ENCODE data around the gene TMEM108.

The TMEM108 gene

DNA sequence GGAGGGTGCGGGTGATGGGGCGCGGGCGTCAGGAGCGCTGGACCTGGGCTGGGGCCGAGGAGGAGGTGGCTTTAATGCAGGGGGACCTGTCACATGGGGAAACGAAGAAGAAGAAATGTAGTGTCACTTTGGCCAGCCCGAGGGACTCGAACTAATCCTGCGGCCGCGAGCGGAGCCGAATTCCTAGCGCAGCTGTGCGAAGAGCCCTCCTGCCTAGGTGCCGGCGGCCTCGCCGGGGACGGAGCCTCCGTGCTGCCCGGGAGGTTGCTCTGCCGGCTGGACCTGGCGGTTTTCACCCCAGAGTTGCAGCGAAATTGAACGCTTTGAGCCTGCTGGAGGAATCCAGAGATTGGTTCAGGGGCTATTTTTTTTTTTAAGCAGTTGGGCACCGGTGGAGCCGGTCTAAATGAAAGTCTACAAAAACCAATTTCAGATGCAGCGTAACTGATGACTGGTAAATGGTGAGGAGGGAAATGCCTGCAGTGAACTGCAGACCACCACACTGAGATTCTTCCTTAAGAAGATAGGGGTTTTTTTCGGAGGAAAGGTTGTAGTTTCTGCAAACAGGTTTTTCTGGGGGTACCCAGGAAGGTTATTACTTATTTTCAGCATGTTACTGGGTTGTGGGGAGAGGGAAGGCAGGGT is 662 bp downstream of the TMEM108 start:
- no peak for DNase-seq (ENCODE audit: low read depth)
- H3K4me3 ChIP-seq (ENCODE audit: control insufficient read depth, low read depth, low read length) = peak overlapping the region; percentile 33

DNA sequence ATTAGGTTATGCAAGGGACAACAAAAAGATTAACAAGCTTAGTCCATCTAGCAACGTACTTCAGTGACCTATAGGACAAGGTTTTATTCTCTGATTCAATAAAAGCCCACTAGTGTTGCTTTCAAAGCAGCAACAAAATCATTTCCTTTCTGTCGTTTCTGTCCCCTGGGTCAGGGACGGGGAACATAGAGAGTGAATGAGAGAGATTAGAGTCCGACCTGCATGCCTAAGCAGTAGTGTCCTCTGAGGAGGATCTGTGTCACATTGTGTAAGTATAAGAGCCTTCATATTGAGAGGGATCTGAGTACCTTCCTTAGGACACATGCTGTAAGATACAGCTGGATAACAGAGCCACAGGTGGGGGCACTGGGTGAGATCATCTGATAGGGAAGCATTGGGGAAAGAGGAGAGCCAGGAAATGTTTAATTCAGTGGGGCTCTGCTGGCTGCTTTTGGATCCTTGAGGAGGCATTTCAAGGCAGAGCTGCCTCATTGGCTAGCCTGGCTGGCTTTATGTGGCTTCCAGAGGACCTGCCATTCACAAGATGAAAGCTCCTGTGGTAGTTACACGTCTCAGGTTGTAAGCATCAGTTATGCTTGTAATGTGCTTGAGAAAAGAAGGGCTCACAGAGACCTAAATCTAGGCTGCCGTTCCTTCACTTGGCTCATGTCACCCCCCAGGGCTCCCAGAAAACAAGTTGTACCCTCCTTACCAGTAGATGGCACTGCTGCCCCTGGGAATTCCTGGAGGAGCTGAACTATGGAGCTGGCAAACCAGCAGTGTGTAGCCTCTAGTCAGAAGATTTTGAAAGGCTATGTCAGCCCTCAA is 2.7 kb downstream of the TMEM108 start:
- TF ChIP-seq, protein P1, sequence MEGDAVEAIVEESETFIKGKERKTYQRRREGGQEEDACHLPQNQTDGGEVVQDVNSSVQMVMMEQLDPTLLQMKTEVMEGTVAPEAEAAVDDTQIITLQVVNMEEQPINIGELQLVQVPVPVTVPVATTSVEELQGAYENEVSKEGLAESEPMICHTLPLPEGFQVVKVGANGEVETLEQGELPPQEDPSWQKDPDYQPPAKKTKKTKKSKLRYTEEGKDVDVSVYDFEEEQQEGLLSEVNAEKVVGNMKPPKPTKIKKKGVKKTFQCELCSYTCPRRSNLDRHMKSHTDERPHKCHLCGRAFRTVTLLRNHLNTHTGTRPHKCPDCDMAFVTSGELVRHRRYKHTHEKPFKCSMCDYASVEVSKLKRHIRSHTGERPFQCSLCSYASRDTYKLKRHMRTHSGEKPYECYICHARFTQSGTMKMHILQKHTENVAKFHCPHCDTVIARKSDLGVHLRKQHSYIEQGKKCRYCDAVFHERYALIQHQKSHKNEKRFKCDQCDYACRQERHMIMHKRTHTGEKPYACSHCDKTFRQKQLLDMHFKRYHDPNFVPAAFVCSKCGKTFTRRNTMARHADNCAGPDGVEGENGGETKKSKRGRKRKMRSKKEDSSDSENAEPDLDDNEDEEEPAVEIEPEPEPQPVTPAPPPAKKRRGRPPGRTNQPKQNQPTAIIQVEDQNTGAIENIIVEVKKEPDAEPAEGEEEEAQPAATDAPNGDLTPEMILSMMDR (conservative IDR thresholded peaks at IDR 0.05; ENCODE audit: control insufficient read depth, insufficient read depth, low read depth, low read length) = peak; percentile 73
- H3K4me3 ChIP-seq (ENCODE audit: control insufficient read depth, low read depth, low read length) = no peak overlapping the region

More for the DNA sequence above, 662 bp downstream of the TMEM108 start:
- TF ChIP-seq, protein P1 (conservative IDR thresholded peaks at IDR 0.05; ENCODE audit: control insufficient read depth, insufficient read depth, low read depth, low read length) = no peak

DNA sequence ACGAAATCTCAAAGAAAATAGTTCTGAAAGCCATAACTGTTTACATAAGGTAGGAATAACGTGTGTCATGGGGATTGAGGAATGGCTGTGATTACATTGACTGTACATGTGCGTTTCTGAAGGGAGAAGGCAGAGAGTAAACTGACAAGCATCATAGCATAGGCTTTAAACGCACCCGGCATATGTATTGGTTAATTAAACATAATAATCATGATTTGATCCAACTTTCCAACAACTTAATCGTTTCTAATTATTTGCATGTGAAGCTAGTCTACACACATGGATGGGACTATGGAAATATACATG is 3.3 kb downstream of the TMEM108 start:
- TF ChIP-seq, protein P1 (conservative IDR thresholded peaks at IDR 0.05; ENCODE audit: control insufficient read depth, insufficient read depth, low read depth, low read length) = no peak
- no peak overlapping the region for H3K4me3 ChIP-seq (ENCODE audit: control insufficient read depth, low read depth, low read length)
- no peak for DNase-seq (ENCODE audit: low read depth)

More for the DNA sequence above, 2.7 kb downstream of the TMEM108 start:
- DNase-seq (ENCODE audit: low read depth) = peak; percentile 61

DNA sequence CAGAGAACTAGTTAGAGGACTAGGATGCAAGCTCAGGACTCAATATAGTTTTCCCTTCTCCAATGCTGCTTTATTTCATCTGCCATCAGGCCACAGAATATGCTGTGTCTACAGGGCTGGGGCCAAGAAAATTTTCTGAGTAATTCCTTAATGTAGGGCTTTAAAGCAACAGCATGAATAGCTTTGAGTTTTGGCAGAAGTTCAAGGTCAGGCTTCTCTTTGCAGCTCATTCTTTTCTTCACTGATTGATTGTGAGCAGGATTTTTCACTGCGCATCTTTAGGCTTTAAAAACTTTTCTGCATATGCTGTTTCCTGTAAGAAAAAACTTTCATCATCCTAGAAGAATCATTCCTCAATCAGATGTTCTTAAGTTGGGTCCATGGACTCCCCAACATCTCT is 4.6 kb downstream of the TMEM108 start:
- DNase-seq (ENCODE audit: low read depth) = no peak
- no peak overlapping the region for H3K4me3 ChIP-seq (ENCODE audit: control insufficient read depth, low read depth, low read length)
- TF ChIP-seq, protein P1 (conservative IDR thresholded peaks at IDR 0.05; ENCODE audit: control insufficient read depth, insufficient read depth, low read depth, low read length) = no peak

DNA sequence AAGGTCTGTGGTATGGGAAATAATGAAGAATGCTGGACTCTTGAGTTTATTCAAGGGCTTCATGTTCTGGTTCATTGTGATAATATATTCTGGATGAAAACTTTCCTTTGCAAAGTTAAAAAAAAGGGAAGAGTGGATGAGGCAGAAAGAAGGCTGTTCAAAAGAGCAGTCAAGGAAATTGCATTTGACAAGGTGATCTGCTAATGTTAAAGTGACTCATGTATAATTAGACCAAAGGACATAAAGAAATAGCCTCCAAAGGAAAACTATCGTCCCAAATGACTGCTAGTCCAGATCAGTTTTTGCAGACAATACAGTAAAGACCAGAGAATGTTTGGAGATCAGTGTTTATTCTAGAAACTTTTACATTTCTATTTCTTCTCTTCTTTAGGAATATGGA is 9.8 kb downstream of the TMEM108 start:
- TF ChIP-seq, protein P1 (conservative IDR thresholded peaks at IDR 0.05; ENCODE audit: control insufficient read depth, insufficient read depth, low read depth, low read length) = no peak
- DNase-seq (ENCODE audit: low read depth) = no peak
- H3K4me3 ChIP-seq (ENCODE audit: control insufficient read depth, low read depth, low read length) = no peak overlapping the region

DNA sequence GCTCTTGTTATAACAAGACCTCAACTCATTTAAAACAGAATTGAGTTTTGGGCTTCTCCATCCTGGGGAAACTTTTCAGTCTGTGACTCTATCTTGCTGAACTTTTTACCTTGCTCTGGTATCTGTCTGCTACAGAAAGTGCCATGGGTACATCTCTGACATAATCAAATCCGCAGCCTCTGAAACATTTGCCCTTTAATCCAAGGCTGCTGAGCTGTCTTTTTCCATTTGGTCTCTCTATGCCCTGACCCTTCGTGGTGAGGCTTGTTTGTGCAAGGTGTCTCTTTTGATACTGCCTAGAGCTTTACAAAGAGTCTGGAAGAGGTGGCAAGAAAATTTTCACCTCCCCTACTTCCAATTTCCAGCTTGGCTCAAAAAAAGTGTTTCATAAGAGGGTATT is 11.3 kb downstream of the TMEM108 start:
- H3K4me3 ChIP-seq (ENCODE audit: control insufficient read depth, low read depth, low read length) = no peak overlapping the region
- DNase-seq (ENCODE audit: low read depth) = no peak
- TF ChIP-seq, protein P1 (conservative IDR thresholded peaks at IDR 0.05; ENCODE audit: control insufficient read depth, insufficient read depth, low read depth, low read length) = no peak

Data from fibroblast of mammary gland (primary cell).